GM18907 (cell line): ENCODE measurements around the gene CFAP100.

Experiments
- ATAC-seq: cut with Tn5 transposase; IDR thresholded peaks from one replicate; pipeline ENCODE4 v1.9.1; 2021; ENCODE audit warnings: mild to moderate bottlenecking, moderate library complexity; ENCODE audit not compliant: unreplicated experiment

The CFAP100 gene

DNA sequence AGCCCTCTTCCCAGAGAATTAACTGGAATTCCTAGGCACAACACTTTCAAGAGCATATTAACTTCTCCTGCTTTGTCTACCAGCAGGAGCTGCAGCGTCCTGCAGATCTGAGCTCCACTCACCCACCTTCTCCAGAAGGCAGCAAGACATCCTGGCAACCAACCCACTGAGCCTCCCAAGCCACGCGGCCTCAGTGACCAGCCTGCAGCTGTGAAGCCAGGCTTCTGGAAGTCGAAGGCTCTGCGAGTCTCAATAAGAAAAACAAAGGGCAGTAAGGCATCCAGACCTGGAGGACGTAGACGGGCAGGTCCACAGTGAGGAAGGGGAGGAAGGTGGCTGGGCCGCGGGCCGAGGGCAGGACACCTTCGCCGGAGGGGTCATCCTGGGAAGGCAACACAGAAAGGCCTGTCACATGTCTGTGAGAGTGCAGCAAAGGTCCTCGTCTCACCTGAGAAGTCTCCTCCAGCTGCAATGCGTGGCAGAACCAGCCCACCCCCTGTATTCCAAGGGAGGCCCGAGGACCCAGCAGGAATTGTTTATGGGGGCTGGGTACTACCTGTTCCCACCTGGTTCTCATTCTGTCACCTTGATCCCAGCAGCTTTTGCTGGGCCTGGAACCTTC lies 44.7 kb downstream of the CFAP100 start:
- no peak for ATAC-seq

DNA sequence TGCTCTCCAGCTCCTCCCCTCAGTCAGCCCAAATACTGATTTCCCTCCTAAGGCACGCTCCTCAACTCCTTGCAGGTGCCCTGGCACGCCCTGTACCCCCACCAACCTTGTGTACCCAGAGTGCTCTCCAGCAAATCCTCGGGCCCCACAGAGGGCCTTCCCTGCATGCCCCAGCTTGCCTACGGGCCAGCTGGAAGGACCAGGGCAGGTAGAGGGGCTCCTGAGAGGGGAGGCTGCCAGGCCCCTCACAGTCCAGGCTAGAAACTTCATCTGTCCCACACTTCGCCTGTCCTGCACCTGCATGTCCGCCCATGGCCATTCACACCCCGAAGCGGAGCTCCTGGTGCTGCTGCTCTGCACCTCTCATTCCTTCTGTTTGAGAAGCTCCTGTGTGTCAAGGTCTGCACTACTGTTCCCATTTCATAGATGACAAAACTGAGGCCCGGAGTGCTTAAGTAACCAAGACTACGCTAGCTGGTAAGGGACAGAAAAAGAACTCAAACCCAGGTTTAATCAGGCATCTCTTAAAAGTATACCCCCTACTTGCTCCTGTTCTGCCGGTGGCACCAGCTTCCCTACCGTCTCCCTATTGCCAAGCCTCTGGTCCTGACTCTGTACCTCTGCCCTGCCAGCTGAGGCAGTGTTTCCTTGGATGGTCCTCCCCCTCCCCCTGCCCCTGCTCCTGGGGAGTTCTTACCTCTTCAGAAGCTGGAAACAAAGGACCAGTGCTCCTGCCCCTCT lies 45.4 kb downstream of the CFAP100 start:
- ATAC-seq: no peak

DNA sequence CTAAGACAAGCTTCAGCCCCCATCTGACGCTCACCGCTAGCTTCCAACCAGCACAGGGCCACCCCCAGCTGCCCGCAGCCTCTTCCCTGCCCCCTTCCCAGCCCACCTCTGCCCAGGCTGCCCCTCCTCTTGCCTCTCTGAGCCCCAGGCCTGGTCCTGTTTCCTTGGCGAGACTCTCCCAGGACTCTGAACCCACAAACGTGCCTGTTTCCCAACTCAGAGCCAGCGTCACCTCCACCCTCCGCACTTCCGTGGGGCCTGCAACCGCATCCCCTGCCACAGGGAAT lies 45.9 kb downstream of the CFAP100 start:
- no peak for ATAC-seq

DNA sequence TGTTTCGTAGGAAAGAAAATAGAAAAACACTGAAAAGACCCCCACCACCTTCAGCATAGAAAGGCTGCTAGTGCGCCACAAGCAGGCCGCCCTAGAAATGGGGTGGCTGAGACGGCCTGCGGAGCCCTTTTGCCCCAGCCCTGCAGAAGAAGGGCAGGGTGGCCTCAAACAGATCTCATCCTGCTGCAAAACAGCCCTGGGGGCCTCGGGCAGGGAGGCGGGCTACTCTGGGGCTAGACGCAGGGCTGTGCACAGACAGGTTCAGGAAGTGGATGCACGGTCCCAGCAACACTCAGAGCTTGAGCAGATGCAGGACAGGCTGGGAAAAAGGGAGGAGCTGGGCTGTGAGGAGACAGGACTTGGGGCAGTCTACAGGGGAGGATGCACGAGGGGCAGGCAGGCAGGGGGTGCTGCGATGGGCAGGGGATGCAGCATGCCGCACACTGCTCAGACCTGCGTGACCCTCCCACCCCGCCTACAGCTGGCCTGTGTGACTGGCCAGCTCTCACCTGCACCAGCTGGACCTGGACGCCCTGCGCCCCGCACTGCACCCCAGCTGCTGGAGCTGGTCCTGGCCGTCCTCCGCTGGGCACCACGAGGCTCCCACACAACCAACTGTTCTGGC lies 46.7 kb downstream of the CFAP100 start:
- no peak for ATAC-seq

DNA sequence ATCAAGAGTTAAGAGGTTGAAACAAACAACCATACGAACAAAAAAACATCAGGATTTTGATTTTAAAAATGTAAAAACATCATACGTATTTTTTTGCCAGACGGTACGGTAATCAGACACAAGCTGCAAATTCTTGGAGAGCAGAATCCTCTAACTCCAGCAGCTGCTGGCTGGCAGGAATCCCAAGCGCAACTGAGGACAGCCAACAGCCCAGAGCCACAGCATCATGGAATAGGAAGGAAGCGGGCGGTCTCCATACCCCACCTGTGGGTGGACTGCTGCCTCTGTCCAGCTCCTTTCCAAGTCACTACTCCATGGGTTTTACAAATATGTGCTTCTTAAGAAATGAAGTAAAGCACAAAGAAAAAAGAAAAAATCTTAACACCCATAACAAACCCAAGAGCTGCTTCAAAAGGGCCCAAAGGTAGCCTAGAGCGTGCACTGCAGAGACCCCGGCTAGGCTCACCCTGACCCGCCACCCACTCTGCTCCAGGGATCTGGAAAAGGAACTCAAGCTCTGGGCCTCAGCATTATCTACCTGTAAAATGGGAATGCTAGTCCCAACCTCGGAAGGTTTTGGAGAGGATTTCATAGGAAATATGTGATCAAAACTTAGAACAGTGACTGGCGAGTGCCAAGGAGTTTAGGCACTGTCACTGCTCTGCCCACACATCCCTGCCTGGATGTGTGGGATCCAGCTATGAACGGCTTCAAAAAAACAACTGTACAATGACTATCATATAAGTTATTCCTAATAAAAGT lies 47.6 kb downstream of the CFAP100 start:
- no peak for ATAC-seq

DNA sequence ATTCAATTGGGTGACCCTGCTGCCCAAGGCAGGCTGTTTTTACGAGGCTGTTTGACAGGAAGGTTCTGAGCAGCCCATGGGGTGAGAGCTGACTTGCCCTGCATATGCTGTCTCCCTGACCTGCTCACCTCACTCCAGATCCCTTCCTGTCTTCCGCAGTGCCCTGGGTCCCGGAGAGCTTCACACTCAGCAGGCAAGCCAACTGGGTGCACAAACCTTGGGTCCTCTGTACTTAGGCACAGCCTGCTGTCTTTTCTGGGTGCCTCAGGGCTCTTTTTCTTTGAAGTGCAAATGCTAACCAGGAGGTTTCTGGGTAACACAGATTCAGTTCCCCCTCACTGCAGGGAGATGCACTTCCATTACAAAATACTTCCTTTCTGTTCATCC lies 48.1 kb downstream of the CFAP100 start:
- ATAC-seq: no peak

DNA sequence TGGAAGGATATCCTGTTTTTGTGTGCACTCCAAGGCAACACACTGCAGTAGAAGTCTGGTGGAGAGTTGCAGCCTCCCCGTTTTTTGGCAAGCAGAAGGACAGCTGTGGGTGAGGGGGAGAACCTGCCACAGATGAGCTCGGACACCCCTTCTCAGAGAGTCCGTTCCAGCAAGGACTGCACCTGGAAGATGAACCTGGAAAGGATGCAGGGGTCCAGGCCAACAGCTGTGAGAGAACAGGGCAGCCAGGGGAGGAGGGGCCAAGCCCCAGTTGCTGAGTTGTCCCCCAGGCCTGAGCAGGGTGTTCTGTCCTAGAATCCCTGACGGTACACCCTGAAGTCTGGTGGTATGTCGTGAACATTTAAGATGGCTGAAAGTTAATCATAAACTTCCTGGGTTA lies 50.8 kb downstream of the CFAP100 start:
- no peak for ATAC-seq

DNA sequence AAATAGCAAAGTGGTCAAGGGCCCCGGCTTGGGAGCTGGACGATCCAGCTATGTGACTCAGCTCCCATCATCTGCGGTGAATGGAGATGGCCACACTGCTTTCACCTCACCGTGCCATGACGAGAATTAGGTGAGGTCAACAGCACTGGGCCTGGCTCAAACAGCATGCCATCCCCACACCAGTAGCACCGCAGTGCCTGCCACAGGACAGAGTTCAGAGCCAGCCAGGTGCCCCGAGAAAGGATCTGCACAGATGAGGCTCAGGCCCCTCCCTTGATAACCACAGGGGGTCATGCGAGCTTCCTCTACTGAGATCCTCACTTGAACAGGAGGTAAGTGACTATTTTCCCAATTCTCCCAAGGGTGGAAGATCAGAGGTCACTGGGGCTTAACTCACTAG lies 51.6 kb downstream of the CFAP100 start:
- no peak for ATAC-seq

DNA sequence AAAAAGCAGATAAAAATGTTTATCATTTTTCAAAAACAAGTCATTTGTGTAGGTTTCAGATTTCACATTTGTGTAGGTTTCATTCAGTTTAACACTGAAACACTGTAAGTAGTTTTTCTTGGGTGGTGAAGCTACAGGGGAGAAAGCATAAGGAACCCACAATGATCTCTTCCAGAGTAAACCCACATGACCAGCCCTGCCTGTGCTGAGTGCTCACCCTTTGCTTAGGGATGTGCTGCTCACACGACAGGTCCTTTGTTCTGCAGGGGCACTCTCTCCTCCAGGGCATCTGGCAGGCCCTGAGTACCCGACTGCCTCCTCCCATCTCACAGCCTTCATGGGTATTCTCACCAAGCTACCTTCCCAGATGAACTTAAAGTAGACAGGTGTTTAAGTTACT lies 52.1 kb downstream of the CFAP100 start:
- ATAC-seq: no peak

DNA sequence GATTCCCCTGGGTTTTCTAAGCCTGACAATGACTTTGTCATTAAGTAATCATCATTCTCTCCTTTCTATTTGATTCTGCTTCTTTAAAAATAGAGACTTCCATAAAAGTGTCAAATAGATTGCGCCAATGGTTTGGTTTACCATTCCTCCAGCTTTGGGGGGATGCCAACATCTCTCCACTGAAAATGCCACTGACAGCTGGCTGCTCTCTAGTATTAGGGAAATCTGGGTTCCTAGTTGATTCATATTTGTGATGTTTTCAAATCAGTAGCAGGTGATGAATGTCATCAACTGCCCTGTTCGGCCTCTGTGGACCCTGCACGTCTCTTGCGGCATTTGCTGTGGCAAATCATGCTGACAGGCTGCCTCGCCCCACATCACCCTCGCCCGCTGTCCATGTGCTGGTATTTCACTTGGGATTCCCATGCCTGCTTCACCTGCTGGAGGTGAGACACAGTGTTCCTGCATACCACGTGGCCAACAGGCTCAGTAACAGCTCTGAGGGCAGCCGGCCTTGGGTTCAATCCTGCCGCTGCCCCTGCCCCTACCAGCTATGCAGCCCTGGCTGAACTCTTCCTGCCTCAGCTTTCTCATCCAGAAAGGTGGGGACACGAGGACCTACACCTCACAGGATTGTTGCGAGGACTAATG lies 52.9 kb downstream of the CFAP100 start:
- no peak for ATAC-seq

DNA sequence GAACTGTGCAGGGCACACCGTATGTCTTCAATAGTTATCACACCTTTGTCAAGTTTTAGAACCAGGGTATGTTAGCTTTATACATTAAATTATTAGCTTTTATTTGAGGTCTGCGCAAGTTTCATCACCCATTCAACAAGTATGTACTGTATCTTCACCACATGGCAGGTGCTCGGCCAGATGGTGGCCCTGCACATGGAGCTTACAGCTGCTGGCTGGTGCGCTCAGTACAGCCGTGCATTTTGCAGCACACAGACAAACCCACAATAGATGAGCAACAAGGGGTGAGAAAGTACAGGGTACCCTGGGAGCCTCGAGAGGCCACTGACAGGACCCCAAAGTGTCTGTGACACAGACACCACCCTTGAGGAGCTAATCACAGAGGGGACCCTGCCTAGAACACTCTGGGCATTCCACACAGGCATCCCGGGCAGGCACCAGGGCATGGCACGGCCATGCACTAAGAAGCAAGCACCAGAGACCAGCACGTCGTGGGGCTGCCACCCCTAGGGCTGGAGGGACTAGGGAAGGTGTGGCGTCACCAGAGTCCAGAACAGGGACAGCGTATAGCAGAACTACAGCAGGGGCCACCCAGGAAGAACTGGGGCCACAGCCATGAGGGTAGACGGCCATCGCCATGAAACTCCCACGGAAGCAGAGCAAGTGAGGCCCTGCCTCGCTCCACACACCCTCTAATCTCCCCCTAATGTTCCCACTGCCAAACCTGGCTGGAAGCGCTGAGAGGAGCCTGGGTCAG lies 53.6 kb downstream of the CFAP100 start:
- no peak for ATAC-seq

DNA sequence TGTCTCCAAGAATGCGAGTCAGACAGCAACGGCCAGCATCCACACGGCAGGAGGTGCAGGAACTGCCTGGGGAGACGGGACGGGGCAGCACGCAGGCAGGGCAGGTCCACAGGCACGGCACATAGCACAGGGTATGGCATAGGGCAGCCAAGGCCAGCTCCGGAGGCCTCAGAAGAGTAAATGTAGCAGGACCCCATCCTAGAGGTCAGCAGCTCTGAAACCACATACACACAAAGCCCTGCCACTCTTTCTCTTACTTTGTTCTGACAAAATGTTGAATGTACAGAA lies 54.1 kb downstream of the CFAP100 start:
- ATAC-seq: no peak

DNA sequence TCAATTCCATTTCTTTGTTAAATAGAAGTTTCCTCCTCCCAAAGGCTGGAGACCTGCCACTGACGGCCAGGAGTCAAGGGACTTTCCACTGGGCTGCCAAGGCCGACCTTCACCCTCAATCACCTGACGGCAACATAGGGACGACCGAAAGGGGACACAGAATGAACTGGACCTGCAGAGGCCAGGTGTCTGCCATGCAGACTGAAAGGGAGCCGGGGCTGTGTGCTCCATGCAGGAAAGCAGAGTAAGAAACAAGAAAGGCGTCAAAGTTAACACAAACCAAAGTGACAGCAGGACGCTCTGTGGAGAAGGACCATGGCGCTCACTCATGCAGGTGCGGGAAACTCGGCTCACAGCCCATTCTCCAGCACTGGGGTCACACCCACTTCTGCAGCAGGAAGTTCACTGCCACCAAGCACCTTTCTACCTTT lies 54.9 kb downstream of the CFAP100 start:
- no peak for ATAC-seq

DNA sequence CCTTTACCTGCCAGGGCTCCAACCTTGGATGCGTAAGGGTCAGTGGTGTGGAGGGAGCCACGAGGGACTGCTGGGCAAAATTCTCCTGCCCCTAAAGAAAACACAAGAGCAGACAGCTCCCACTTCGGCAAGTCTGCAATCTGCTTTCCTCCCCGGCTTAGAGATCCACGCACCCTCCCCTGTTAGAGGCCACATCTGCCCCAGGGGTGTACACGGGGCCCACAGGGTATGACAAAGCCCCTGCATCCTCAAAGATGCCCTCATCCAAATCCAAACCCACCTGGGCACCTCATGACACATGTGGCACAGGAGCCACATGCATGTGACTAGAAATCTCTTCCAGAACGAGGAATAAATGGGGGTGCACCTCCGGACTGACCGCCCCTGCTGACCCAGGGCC lies 55.5 kb downstream of the CFAP100 start:
- no peak for ATAC-seq

DNA sequence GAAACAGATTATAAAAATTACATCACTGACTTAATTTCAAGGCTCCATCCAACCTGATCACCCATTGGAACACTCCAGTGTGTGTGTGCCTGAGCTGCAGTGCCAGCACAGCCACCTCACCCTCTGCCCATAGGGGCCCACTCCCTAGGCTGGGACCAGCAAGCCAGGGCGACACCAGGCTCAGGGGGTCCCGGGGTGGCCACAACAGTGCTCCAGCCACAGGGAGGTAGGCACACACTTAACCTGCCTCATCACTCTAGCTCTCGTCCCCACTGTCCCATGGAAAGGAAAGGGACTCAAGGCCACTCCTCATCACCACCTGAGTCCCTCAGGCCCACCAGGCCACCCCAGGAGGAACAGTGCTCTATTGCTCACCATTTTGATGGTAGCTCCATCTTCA lies 56.0 kb downstream of the CFAP100 start:
- no peak for ATAC-seq

DNA sequence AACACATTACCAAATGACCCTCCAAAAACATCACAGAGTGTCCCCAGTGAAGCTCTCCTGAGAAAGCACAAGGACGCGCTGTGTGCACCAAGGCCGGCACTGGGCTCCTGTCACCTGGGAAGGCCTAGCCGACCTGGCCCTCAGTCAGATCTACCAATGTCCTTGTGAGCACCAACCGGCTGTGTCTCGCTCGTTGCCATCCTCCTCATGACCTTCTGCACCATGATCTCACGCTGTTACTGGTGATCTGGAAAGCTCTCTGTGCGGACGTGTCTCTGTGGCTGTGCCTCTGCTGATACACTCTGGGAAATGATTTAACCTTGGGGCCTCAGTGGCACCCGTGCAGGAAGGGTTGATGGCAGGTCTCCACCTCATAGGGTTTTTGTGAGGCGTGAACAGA lies 56.8 kb downstream of the CFAP100 start:
- no peak for ATAC-seq

DNA sequence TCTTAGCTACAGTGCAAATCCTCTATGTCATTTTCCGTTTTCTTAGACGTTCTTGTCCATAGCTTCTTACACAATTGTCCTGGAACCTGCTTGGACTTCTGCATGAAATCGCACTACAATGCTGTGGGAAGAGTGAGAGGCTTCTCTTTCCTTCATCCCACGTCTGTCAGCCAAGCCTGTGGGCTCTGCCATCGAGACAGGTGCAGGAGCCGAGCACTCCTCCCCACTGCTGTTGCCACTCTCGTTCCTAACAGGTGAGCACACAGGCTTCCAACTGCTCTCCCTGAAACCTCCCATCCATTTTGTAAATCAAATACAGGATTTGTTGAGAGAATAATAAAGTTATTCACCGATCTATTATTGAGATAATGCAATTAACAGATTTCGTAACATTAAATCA lies 57.5 kb downstream of the CFAP100 start:
- no peak for ATAC-seq

DNA sequence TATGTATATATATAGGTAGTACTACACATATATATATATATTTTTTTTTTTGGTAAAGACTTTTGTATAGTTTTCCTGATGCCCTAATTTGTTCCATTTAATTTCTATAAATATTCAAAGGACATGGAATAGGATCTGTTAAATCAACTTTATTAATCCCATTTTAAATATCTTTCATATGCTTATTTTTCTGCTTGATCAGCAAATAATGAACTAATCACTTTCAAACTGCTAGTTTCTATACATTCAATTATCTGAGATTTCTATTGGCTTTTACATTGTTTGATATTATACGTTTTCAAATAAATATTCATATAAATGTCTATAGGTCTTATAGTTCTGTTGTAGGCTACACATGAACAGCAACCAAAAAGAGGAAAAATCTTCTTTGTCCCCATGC lies 59.3 kb downstream of the CFAP100 start:
- no peak for ATAC-seq

DNA sequence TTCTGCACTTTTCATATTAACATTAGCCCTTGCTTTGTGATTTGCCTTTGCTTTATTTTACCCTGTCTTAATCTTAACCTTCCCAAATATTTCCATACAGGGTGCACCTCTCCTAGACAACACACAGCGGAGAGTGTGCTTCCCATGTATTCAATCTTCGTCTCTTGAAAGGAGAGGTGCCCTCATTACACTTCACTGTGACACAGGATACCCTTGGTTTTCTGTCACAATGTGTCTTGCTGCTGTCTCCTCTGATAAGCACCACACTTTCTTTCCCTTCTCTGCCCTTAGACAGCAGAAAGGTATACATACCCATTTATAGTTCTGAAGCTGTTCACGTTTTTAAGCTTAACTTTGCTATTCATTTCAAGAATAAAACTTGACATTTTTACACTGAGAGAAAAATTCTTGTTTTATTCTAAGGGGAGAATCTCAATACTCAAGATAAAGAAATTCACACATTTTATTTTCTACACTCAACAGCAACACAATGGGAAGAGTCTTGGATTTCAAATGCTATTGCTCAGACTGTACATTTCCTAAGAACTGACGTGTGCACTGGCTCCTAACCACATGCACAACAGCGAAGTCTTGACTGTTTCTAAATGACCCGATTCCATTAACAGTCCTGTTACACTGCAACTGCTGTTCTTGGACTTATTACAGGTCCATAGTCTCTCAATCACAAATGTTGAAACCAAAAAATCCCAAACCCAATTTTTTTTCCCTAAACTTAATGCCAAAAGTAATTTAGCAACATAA lies 59.9 kb downstream of the CFAP100 start:
- no peak for ATAC-seq

DNA sequence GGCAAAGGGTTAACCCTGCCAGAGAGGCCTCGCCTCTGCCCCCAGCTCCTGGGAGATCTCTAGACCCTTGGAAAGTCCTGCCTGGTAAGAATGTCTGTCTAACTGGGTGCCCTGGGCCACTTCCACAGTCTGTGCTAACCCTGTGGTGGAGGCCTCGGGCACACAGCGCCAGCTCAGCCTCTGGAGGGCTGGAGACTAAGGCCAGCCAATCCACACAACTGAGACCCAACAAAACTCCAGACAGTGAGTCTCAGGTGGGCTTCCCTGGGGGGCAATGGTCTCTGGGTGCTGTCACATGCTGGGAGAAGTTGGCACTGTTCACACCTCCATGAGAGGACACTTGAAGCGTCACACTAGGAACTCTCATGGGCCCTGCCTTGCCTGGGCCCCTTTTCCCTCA lies 61.5 kb downstream of the CFAP100 start:
- ATAC-seq: no peak
